Medulla oblongata (tissue), 1 donor: ENCODE data around the gene POLR3A.

Experiments used
- DNase-seq: peaks from one replicate; pipeline ENCODE4 v3.0.0-alpha.2; 2015; ENCODE audit errors: extremely low spot score

The POLR3A gene

GRCh38 chr10:77943121-77943901 lies 86.0 kb downstream of the POLR3A start:
- no peak for DNase-seq

GRCh38 chr10:77941790-77942189 lies 87.5 kb downstream of the POLR3A start:
- no peak for DNase-seq

DNA sequence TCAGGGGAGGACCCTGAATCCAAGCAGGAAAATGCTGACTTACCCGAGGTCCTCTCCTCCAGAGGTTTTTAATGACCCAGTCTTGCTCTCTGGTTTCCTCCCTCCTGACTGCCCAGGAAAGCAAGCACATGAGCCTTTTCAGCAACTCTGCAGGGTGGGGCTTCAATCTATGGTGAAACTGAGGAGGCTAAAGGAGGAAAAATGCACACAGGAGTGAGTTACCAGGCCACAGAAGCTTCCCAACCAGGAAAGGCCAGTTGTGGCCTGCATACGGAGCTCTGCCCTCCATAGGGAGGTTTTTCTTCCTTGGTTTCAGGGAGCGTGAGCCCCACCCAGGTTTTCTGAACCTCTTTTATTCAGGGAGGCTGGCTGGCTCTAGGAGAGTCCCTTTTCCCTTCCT lies 88.7 kb downstream of the POLR3A start:
- DNase-seq: no peak

DNA sequence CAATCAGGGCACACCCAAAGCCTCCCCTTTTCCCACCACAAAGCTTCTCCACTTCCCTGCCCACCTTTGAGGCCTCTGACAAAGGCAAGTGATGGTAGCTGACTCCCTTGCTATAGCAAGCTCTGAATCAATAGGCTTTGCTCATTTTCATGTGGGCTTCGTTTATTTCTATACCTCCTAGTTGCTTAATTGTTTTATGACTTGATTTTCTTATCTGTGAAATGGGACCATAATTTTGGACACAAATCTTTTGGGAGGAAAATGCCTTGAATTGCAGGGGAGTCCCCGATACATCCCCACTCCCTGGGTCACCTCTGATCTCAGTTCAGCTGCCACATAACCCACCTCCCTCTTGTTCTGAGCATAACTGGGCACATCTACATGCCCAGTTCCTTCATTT lies 89.1 kb downstream of the POLR3A start:
- DNase-seq: no peak

DNA sequence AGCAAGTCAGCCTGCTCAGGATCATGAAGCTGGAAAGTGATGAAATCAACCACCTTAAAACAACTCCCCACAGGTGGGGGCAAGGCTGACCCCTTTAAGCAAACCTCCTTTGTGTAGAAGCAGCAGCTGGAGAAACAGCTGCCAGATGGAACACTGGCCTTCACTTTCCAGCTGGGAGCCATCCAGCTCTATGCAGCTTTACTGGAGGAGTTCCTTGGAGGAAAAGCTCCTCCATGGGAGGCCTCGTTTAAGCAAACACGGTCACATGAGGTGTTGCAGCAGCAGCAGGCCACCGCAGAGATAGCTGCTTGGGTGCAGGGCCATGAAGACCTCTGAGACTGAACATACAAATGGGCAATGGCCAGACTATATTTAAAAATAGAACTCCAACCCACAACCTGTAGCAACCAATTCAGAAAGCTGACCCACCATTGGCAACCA lies 89.7 kb downstream of the POLR3A start:
- DNase-seq: no peak

DNA sequence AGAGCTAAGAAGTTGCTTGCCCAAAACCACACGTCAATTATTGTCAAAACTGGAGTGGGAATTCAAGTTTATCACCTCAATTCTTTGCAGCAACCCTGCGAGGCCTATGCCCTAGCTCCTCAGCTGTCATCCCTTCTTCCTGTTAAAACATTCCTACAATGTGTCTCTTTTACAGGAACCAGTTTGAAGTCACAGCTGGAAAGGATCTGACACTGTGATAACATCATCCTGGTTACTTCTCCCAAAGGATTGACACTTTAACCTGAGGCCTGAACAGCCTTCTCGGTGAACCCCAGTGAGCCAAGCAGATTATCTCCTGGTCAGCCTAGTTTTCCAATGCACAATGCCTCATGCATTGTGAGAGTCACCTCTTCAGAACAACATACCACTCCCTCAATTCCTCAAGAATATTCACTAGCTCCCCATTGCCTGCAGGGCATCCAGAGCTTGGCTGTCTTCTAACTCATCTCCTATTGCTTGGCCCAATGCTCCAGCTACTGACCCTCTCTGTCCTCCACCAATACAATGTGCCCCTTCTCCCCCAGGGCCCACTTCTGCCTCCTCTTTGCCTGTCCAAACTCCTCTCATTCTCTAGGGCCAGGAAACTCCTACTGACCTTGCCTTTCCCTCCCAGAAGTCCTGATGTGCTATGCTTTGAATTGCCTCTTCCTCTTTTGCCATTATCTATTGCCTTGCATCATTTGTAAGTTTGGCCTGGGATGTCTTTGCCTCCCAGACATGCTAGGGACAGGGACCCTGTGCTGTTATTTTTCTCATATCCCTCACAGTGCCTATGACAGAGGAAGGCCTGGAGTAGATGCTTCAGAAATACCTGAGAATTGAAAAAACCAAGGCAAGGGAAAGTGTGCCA lies 92.4 kb downstream of the POLR3A start:
- DNase-seq: no peak

- DNase-seq: no peak
These were observed 97.1 kb downstream of the POLR3A start for GRCh38 chr10:77932016-77932715.

DNA sequence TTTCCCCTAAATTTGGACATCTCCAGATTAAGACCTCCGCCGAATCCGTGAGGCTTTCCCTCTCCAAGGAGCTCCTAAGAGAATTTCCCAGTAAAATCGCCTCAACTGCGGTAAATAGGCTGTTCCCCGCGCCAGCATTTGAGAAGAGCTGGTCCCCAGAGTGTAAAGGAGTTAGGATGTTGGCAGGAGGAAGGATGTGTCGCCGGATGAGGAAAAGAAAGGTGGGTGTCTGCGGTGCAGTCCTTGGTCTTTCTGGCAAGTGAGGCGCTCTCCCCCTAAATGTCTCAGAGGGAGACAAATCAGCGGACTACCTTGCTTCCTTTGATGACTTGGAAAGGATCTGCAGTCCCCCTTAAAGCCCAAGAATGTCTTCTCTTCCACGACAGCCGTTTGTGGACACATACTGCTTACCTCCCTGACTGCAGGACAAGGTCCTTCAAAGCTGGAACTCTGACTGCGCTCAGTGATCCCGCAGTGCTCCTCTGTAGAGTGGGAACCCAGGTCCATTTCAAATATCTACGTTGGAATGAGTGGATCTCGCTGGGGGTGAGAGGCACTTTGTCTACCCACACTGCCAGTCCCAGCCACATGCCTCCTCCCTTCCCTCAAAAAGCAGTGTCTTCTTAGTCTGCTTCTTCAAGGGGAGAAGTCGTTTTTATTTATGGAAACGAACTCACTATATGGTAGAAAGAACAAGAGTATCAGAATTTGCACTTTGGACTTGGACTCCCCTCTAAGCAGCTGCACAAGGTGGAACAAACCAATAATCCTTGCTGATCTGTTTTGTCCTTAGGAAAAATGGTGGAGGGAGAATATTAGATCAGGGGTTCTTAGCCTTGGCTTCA lies 101.7 kb downstream of the POLR3A start:
- DNase-seq: no peak

DNA sequence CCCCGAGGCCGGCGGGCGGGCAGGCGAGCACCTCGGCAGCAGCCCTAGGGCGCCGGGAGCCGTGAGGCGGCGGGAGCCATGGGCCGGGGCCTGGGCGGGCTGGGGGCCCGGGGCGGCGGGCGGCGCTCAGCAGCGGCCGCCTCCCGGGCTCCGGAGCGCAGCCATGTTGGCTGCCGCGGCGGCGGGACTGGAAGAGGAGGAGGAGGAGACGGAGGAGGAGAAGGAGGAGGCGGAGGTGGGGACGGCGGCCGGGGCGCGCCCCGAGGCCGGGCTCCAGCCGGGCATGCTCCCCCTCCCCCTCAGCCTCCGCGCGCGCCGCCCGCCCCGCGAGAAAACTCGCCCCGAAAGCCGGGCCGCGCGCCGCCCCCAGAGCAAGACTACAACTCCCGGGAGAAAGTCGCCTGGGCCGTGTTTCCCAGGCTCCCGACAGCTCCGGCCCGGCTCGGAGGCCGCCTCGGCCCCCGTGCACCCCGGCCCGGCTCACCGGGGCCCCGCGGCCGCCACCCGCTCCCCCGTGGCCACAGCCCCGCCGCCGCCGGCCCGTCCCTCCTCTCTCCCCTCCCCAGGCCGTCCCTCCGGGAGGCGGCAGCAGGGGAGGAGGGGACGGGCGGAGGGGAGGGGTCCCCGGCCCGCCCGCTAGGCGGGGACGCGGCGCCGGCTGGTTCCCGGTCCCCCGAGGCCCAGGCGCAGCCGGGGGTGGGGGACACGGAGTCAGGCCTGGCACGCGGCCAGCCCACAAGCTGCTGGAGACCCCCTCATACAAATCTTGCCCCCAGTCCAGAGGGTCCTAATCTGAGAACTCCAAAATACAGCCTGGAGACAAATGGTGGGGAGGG lies 102.5 kb downstream of the POLR3A start, which contains the start of gene DLG5:
Gene DLG5 (minus strand): TSS at position 190 of the 836 bp plus-strand sequence. CDS start 235 bp downstream, outside the sequence.
- peak; percentile 52 for DNase-seq

GRCh38 chr10:77925795-77926565 lies 103.3 kb downstream of the POLR3A start:
- peak; percentile 26 for DNase-seq

DNA sequence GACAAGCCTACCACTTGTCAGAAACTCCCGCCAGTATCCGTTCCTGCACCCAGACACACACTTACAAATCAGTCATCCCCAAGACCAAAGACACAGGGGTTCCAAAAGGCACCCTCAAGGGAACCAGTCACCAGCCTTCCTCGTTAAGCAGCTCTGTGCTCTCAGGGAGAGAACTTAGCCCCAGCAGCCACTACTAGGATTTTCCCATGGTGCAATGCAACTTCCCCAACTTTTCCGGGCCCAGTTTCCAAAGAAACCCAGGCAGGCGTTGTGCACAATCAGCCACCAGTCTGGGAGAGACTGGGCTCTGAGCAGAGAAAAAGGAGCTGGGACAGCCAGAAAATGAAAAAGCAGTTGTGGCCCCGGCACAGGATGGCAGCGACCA lies 103.9 kb downstream of the POLR3A start:
- peak; percentile 72 for DNase-seq

DNA sequence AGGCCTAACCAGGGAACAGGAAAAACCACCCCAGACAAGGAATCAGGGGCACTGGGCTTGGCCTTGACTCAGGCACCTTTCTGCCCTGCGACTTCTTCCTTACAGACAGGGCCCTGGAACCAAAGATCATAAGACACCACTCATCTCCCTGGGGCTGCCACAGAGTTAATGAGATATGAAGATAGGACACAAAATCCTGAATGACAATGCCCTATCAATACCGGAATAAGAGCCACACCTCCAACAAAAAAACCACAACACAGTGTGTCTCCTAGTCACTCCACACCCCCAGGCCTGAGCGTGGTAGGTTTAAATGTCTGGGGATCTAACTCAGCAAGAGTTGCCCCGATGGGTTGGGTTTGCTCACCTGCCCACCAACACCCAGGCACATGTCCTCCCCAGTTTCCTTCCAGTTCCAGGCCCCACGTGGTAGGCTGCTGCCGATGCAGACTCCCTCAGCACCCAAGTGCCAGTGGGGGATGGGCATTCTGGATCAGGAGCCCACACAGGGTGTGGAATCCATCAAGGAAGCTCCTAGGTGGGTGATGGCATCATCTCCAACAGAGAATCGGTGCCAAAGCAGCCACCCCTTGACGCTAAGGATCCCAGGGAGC lies 106.6 kb downstream of the POLR3A start:
- no peak for DNase-seq

- no peak for DNase-seq
These were observed 107.3 kb downstream of the POLR3A start for GRCh38 chr10:77922055-77922454.

- DNase-seq: no peak
These were observed 107.9 kb downstream of the POLR3A start for GRCh38 chr10:77921395-77921794.

- no peak for DNase-seq
These were observed 108.8 kb downstream of the POLR3A start for GRCh38 chr10:77920495-77920894.

DNA sequence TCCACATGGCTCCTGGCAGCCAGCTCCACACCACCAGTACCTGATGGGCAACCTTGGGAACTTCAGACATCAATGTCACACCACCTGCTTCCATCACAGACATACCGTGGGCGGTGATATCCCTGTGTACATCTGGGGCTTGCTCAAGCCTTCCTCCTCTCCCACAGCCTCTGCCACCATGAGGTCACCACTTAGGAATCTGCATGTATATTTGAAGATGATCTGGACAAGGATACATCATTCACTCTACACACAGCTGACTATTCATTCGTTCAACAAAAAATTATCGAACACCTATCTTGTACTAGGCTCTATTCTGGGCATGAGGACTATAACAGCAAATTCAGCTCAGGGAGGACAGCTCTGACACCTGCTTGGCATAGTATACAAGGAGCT lies 109.6 kb downstream of the POLR3A start:
- no peak for DNase-seq
